ENCODE data around the gene ELOVL3. TPM values are rescaled to one million over a fixed set of nuclear protein-coding genes. Genes with fewer than 3 reads are reported as not detected.

The ELOVL3 gene
- total and polyA plus RNA-seq, 2 donors (not counting 3 experiments of a cell fraction or from before 2014, with no cell fraction given): not detected

DNA sequence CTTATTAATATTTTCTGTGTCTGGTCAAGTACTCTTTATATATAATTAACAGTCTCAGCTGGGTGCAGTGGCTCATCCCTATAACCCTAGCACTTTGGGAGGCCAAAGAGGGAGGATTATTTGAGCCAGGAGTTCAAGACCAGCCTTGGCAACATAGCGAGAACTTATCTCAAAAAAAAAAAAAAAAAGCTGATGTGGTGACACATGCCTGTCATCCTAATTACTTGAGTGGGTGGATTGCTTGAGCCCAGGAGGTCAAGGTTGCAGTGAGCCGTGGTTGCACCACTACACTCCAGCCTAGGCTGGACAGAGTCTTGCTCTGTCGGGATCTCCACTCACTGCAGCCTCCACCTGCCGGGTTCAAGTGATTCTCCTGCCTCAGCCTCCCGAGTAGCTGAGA, 6.7 kb upstream of the ELOVL3 start:
- no peaks in the 10 kb centered on the region for H3K79me2 ChIP-seq (ENCODE audit: control insufficient read depth, insufficient read depth, low read length)
- dilution Hi-C loops (cut with MboI; ENCODE audit: extremely low pct_ligation_motif_present, low sequenced_read_pairs): no loop called here
- ChIA-PET POLR2A (no interaction called here), CTCF (interaction anchor here (0.8 to 4.5 kb wide), 7 partner anchors 10 to 365 kb away, joined by 3 to 26 read pairs (median 3); no protein-coding TSS in a partner anchor)
- no peak for TF ChIP-seq GATA2 (IDR thresholded peaks at IDR 0.05; ENCODE audit: insufficient read depth, insufficient read length, low read depth, low read length)
- TF ChIP-seq EZH2 (IDR thresholded peaks at IDR 0.05; ENCODE audit: borderline replicate concordance, low read depth, low read length, severe bottlenecking): no peak
- TF ChIP-seq POLR2AphosphoS5 (IDR thresholded peaks at IDR 0.05; ENCODE audit: insufficient read depth, low read depth, low read length): no peak
- no peaks in the 10 kb centered on the region for H3K9me1 ChIP-seq (replicated peaks; ENCODE audit: control insufficient read depth, extremely low read depth, insufficient read depth, low read length)
- no peak overlapping the region for H3K4me3 ChIP-seq (replicated peaks in 1 of 3; ENCODE audit: insufficient read depth in 1 of 3, low read depth in 1 of 3, low read length in 3 of 3)
- intact Hi-C loops (cut with micrococcal nuclease): no loop called here
- no peak overlapping the region for H2AFZ ChIP-seq (ENCODE audit: low read depth, low read length)
- no peaks in the 10 kb centered on the region for H3K9me3 ChIP-seq (replicated peaks; ENCODE audit: control insufficient read depth, insufficient read depth, low read length)
- no peak overlapping the region for H3K4me2 ChIP-seq (ENCODE audit: insufficient read depth, low read length)
- H3K4me1 ChIP-seq (ENCODE audit: control insufficient read depth, extremely low read depth, insufficient read depth, low read length): no peaks in the 10 kb centered on the region
- no peak for FAIRE-seq
- no peak for DNase-seq (ENCODE audit: low read depth, low spot score)
- peaks cover 37 to 48% of the 10 kb centered on the region in 2 experiments for H3K27me3 ChIP-seq (ENCODE audit: control insufficient read depth in 2 of 2, insufficient read depth in 2 of 2, low read length in 2 of 2)
- no peak overlapping the region for H3K9ac ChIP-seq (replicated peaks; ENCODE audit: extremely low read depth, insufficient read depth, low read length)
- no peak overlapping the region for H3K27ac ChIP-seq (ENCODE audit: insufficient read depth, low read depth, low read length)
- no peaks in the 10 kb centered on the region for H3K36me3 ChIP-seq (ENCODE audit: control insufficient read depth in 2 of 2, extremely low read depth in 1 of 2, insufficient read depth in 2 of 2, low read length in 2 of 2)
- no peaks in the 10 kb centered on the region for H4K20me1 ChIP-seq (replicated peaks; ENCODE audit: control insufficient read depth, extremely low read depth, insufficient read depth, low read length)
- BruUV-seq (replicated peaks): no TSS peak

DNA sequence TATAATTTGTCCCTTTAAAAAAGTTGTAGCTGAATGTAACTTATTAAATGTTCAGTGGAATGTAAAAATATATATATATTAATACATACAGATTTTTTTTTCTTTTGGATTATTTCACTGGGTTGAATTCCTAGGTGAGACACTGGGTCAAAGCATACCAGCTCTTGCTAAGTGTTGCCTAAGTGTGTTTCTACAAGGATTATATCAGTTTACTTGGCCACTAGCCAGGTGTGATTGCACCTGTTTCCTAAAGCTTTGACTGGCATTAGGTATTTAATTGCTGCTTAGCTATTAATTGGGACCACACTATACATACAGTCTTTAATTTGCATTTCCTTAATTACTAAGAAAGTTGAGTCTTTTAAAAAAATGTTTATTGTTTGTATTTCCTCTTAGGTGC, 5.5 kb upstream of the ELOVL3 start:
- no peak overlapping the region for H3K4me2 ChIP-seq (ENCODE audit: insufficient read depth, low read length)
- no peaks in the 10 kb centered on the region for H3K9me3 ChIP-seq (replicated peaks; ENCODE audit: control insufficient read depth, insufficient read depth, low read length)
- ChIA-PET CTCF (interaction anchor here (0.7 to 4.5 kb wide), 5 partner anchors 9 to 126 kb away, joined by 3 to 26 read pairs (median 6); no protein-coding TSS in a partner anchor), POLR2A (no interaction called here)
- no peaks in the 10 kb centered on the region for H3K79me2 ChIP-seq (ENCODE audit: control insufficient read depth, insufficient read depth, low read length)
- FAIRE-seq (no peak), DNase-seq (ENCODE audit: low read depth, low spot score) (no peak)
- BruUV-seq (replicated peaks): no TSS peak
- intact Hi-C loops (cut with micrococcal nuclease): no loop called here
- H3K9ac ChIP-seq (replicated peaks; ENCODE audit: extremely low read depth, insufficient read depth, low read length): no peak overlapping the region
- no peaks in the 10 kb centered on the region for H4K20me1 ChIP-seq (replicated peaks; ENCODE audit: control insufficient read depth, extremely low read depth, insufficient read depth, low read length)
- no peaks in the 10 kb centered on the region for H3K9me1 ChIP-seq (replicated peaks; ENCODE audit: control insufficient read depth, extremely low read depth, insufficient read depth, low read length)
- H3K4me3 ChIP-seq (replicated peaks in 1 of 3; ENCODE audit: insufficient read depth in 1 of 3, low read depth in 1 of 3, low read length in 3 of 3): no peak overlapping the region
- dilution Hi-C loops (cut with MboI; ENCODE audit: extremely low pct_ligation_motif_present, low sequenced_read_pairs): no loop called here
- peaks cover 6% of the 10 kb centered on the region for H3K4me1 ChIP-seq (ENCODE audit: control insufficient read depth, extremely low read depth, insufficient read depth, low read length)
- H3K27me3 ChIP-seq (ENCODE audit: control insufficient read depth in 2 of 2, insufficient read depth in 2 of 2, low read length in 2 of 2): peaks cover 37 to 48% of the 10 kb centered on the region in 2 experiments
- H3K36me3 ChIP-seq (ENCODE audit: control insufficient read depth in 2 of 2, extremely low read depth in 1 of 2, insufficient read depth in 2 of 2, low read length in 2 of 2): no peaks in the 10 kb centered on the region
- H2AFZ ChIP-seq (ENCODE audit: low read depth, low read length): no peak overlapping the region
- no peak overlapping the region for H3K27ac ChIP-seq (ENCODE audit: insufficient read depth, low read depth, low read length)
- TF ChIP-seq MYC (IDR thresholded peaks at IDR 0.05; ENCODE audit: low read depth, low read length) (no peak), FOS (IDR thresholded peaks at IDR 0.05; ENCODE audit: borderline replicate concordance, insufficient read depth, low read length) (no peak), POLR2AphosphoS5 (IDR thresholded peaks at IDR 0.05; ENCODE audit: insufficient read depth, low read depth, low read length) (no peak), POLR2A (IDR thresholded peaks at IDR 0.05; ENCODE audit: low read depth, low read length) (no peak), GATA2 (IDR thresholded peaks at IDR 0.05; ENCODE audit: insufficient read depth, insufficient read length, low read depth, low read length) (no peak), JUN (IDR thresholded peaks at IDR 0.05; ENCODE audit: borderline replicate concordance, insufficient read depth, insufficient read length, low read depth) (no peak), EZH2 (IDR thresholded peaks at IDR 0.05; ENCODE audit: borderline replicate concordance, low read depth, low read length, severe bottlenecking) (no peak)
- TF ChIP-seq, protein P1, sequence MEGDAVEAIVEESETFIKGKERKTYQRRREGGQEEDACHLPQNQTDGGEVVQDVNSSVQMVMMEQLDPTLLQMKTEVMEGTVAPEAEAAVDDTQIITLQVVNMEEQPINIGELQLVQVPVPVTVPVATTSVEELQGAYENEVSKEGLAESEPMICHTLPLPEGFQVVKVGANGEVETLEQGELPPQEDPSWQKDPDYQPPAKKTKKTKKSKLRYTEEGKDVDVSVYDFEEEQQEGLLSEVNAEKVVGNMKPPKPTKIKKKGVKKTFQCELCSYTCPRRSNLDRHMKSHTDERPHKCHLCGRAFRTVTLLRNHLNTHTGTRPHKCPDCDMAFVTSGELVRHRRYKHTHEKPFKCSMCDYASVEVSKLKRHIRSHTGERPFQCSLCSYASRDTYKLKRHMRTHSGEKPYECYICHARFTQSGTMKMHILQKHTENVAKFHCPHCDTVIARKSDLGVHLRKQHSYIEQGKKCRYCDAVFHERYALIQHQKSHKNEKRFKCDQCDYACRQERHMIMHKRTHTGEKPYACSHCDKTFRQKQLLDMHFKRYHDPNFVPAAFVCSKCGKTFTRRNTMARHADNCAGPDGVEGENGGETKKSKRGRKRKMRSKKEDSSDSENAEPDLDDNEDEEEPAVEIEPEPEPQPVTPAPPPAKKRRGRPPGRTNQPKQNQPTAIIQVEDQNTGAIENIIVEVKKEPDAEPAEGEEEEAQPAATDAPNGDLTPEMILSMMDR (IDR thresholded peaks at IDR 0.05; ENCODE audit: extremely low read depth in 1 of 2, insufficient read depth in 1 of 2, low read depth in 1 of 2, low read length in 2 of 2): no peak
